T-helper 17 cell (primary cell): Measurements from ENCODE around the gene CCDC57. TPM values are rescaled to one million over a fixed set of nuclear protein-coding genes. Genes with fewer than 3 reads are reported as not detected.
"Not testable (repeated sequence)": the region's sequence is repeated elsewhere in the genome, so short reads cannot be mapped to it uniquely, and the experiment has no call there.

ENCODE experiments used
- ATAC-seq: fragments of 150-1000 bp; cut with Tn5 transposase; 2 replicates; pipeline ENCODE4 v1.10.0; 2021; ENCODE audit warnings: mild to moderate bottlenecking, moderate library complexity
- DNase-seq, 3 donors: peaks; one replicate each; pipeline versions ENCODE4 v3.0.0 to v3.0.0-alpha.2; 2020 to 2021
- H3K9me3 ChIP-seq: one replicate; pipeline ENCODE4 v1.7.0; 2013; ENCODE audit warnings: low read length, mild to moderate bottlenecking; ENCODE audit not compliant: control insufficient read depth, poor library complexity, severe bottlenecking
- H3K27ac Mint-ChIP-seq: one replicate; pipeline ENCODE4 v1.8.0; 2022; ENCODE audit warnings: mild to moderate bottlenecking, moderate library complexity, mixed read lengths
- H3K27me3 Mint-ChIP-seq: one replicate; pipeline ENCODE4 v1.8.0; 2022; ENCODE audit warnings: mixed read lengths
- H3K36me3 Mint-ChIP-seq: one replicate; pipeline ENCODE4 v1.8.0; 2022; ENCODE audit warnings: low read depth, mixed read lengths
- H3K4me1 Mint-ChIP-seq: one replicate; pipeline ENCODE4 v1.8.0; 2022; ENCODE audit warnings: mild to moderate bottlenecking, mixed read lengths
- H3K4me3 Mint-ChIP-seq: one replicate; pipeline ENCODE4 v1.8.0; 2022; ENCODE audit warnings: mild to moderate bottlenecking, moderate library complexity, mixed read lengths
- total RNA-seq, 4 donors: library from RNA in 2 of 4; stranded (reverse) in 2 of 4; gene quantifications; one replicate each; pipeline ENCODE4 v1.2.3 and lab custom pipeline; 2022 to 2026

The CCDC57 gene
- total RNA-seq = 10 to 100 TPM; 79.1 to 89.0 TPM
- total RNA-seq (lab: John Stamatoyannopoulos, UW) = 56.7 to 73.8 reads per million in 2 donors

GRCh38 chr17:82212331-82213250, at the start of gene CCDC57:
TSS of gene CCDC57 (minus strand) at chr17:82212842. CDS start at chr17:82201944, 10,898 bp downstream.
- Mint-ChIP-seq H3K4me3 (peak within 1 kb of the TSS; percentile 89), H3K27ac (peak within 1 kb of the TSS; percentile 83), H3K4me1 (peaks cover 18% of the 10 kb centered on the region), H3K27me3 (no peaks in the 10 kb centered on the region), H3K36me3 (peaks cover 1% of the 10 kb centered on the region)
- no peaks in the 10 kb centered on the region for H3K9me3 ChIP-seq
- ATAC-seq (peak; percentile 42), DNase-seq (peak in 1 of 3 donors; percentile 36)

GRCh38 chr17:82262344-82262743, 49.7 kb upstream of the CCDC57 start:
- peaks cover 18% of the 10 kb centered on the region for H3K36me3 Mint-ChIP-seq
- H3K4me3 Mint-ChIP-seq = no peak overlapping the region
- H3K27me3 Mint-ChIP-seq = no peaks in the 10 kb centered on the region
- ATAC-seq (no peak), DNase-seq (no peak)
- peak overlapping the region; percentile 77 for H3K27ac Mint-ChIP-seq
- no peaks in the 10 kb centered on the region for H3K9me3 ChIP-seq
- H3K4me1 Mint-ChIP-seq = peaks cover 42% of the 10 kb centered on the region

GRCh38 chr17:82259972-82260961, 47.6 kb upstream of the CCDC57 start:
- not testable (repeated sequence) for H3K9me3 ChIP-seq, DNase-seq, H3K27me3 Mint-ChIP-seq, H3K27ac Mint-ChIP-seq, ATAC-seq, H3K4me3 Mint-ChIP-seq
- Mint-ChIP-seq H3K4me1 (peaks cover 31% of the 10 kb centered on the region), H3K36me3 (peaks cover 18% of the 10 kb centered on the region)

- Mint-ChIP-seq H3K4me1 (peaks cover 27% of the 10 kb centered on the region), H3K27ac (peak overlapping the region; percentile 57), H3K27me3 (no peaks in the 10 kb centered on the region), H3K4me3 (no peak overlapping the region), H3K36me3 (peaks cover 14% of the 10 kb centered on the region)
- ATAC-seq (no peak), DNase-seq (no peak)
- no peaks in the 10 kb centered on the region for H3K9me3 ChIP-seq
These were observed 45.9 kb upstream of the CCDC57 start for GRCh38 chr17:82258555-82258954.

GRCh38 chr17:82257473-82257872, 44.8 kb upstream of the CCDC57 start:
- DNase-seq (peak in 2 of 3 donors; percentile 38 to 54), ATAC-seq (peak; percentile 95)
- no peaks in the 10 kb centered on the region for H3K9me3 ChIP-seq
- Mint-ChIP-seq H3K27me3 (no peaks in the 10 kb centered on the region), H3K4me1 (peaks cover 27% of the 10 kb centered on the region), H3K4me3 (no peak overlapping the region), H3K27ac (peak overlapping the region; percentile 96), H3K36me3 (peaks cover 14% of the 10 kb centered on the region)

- Mint-ChIP-seq H3K36me3 (peaks cover 14% of the 10 kb centered on the region), H3K4me3 (no peak overlapping the region), H3K4me1 (peaks cover 27% of the 10 kb centered on the region), H3K27me3 (no peaks in the 10 kb centered on the region), H3K27ac (peak overlapping the region; percentile 88)
- ATAC-seq (no peak), DNase-seq (no peak)
- H3K9me3 ChIP-seq = no peaks in the 10 kb centered on the region
These were observed 43.7 kb upstream of the CCDC57 start for GRCh38 chr17:82256242-82256885.

GRCh38 chr17:82255402-82255972, 42.8 kb upstream of the CCDC57 start:
- ATAC-seq = no peak

GRCh38 chr17:82254746-82255145, 42.1 kb upstream of the CCDC57 start:
- H3K27ac Mint-ChIP-seq, H3K4me3 Mint-ChIP-seq, H3K36me3 Mint-ChIP-seq, ATAC-seq, DNase-seq, H3K9me3 ChIP-seq, H3K27me3 Mint-ChIP-seq: not testable (repeated sequence)
- peaks cover 14% of the 10 kb centered on the region for H3K4me1 Mint-ChIP-seq

More at GRCh38 chr17:82255402-82255972, 42.8 kb upstream of the CCDC57 start:
- DNase-seq = no peak
- H3K9me3 ChIP-seq = no peaks in the 10 kb centered on the region
- Mint-ChIP-seq H3K4me3 (peak overlapping the region; percentile 72), H3K36me3 (peaks cover 7% of the 10 kb centered on the region), H3K27me3 (no peaks in the 10 kb centered on the region), H3K4me1 (peaks cover 19% of the 10 kb centered on the region), H3K27ac (peak overlapping the region; percentile 88)

GRCh38 chr17:82254096-82254495, 41.5 kb upstream of the CCDC57 start:
- H3K27ac Mint-ChIP-seq, DNase-seq, H3K9me3 ChIP-seq, H3K36me3 Mint-ChIP-seq, H3K27me3 Mint-ChIP-seq, H3K4me1 Mint-ChIP-seq, ATAC-seq, H3K4me3 Mint-ChIP-seq: not testable (repeated sequence)

- ATAC-seq (no peak), DNase-seq (no peak)
- Mint-ChIP-seq H3K4me3 (no peak overlapping the region), H3K4me1 (peaks cover 3% of the 10 kb centered on the region), H3K27me3 (no peaks in the 10 kb centered on the region), H3K27ac (peak overlapping the region; percentile 74), H3K36me3 (peaks cover 2% of the 10 kb centered on the region)
- H3K9me3 ChIP-seq = no peaks in the 10 kb centered on the region
These were observed 40.5 kb upstream of the CCDC57 start for GRCh38 chr17:82253179-82253544.

GRCh38 chr17:82252511-82253178, 40.0 kb upstream of the CCDC57 start:
- H3K4me3 Mint-ChIP-seq = no peak overlapping the region
- H3K27ac Mint-ChIP-seq = peak overlapping the region; percentile 74
- DNase-seq (no peak), ATAC-seq (no peak)
- H3K4me1 Mint-ChIP-seq = peaks cover 7% of the 10 kb centered on the region
- no peaks in the 10 kb centered on the region for H3K9me3 ChIP-seq
- no peaks in the 10 kb centered on the region for H3K27me3 Mint-ChIP-seq
- peaks cover 4% of the 10 kb centered on the region for H3K36me3 Mint-ChIP-seq
